ENCODE data around the gene RNF168.
"Not testable (repeated sequence)": the region's sequence is repeated elsewhere in the genome, so short reads cannot be mapped to it uniquely, and the experiment has no call there.

Gene RNF168

GRCh38 chr3:196514913-196515621 lies 11.5 kb upstream of the RNF168 start, which contains the start of gene SMCO1:
Gene SMCO1, minus strand, starts transcription at chr3:196515346. Its CDS starts 137 bp downstream, at chr3:196515209.
- no peak for DNase-seq (ENCODE audit: low spot score)

GRCh38 chr3:196514350-196514716 lies 10.8 kb upstream of the RNF168 start:
- DNase-seq (ENCODE audit: low spot score) = no peak

- DNase-seq (ENCODE audit: low spot score) = no peak
Observed at GRCh38 chr3:196513697-196514349, 10.3 kb upstream of the RNF168 start.

DNA sequence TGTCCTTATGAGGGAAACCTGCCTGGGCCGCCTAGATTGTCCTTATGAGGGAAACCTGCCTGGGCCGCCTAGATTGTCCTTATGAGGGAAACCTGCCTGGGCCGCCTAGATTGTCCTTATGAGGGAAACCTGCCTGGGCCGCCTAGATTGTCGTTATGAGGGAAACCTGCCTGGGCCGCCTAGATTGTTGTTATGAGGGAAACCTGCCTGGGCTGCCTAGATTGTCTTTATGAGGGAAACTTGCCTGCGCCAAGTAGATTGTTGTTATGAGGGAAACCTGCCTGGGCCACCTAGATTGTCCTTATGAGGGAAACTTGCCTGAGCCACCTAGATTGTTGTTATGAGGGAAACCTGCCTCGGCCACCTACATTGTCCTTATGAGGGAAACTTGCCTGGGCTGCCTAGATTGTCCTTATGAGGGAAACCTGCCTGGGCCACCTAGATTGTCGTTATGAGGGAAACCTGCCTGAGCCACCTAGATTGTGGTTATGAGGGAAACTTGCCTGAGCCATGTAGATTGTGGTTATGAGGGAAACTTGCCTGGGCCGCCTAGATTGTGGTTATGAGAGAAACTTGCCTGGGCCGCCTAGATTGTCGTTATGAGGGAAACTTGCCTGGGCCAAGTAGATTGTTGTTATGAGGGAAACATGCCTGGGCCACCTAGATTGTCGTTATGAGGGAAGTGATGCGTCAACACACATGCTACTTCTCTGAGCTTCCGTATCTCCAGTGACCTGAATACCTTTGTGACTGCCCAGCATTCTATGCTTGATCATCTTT lies 8.3 kb upstream of the RNF168 start:
- DNase-seq (ENCODE audit: low spot score) = not testable (repeated sequence)

DNA sequence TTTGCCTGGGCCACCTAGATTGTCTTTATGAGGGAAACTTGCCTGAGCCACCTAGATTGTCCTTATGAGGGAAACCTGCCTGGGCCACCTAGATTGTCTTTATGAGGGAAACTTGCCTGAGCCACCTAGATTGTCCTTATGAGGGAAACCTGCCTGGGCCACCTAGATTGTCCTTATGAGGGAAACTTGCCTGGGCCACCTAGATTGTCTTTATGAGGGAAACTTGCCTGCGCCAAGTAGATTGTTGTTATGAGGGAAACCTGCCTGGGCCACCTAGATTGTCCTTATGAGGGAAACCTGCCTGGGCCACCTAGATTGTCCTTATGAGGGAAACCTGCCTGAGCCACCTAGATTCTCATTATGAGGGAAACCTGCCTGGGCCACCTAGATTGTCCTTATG lies 7.5 kb upstream of the RNF168 start:
- DNase-seq (ENCODE audit: low spot score) = not testable (repeated sequence)

- no peak for DNase-seq (ENCODE audit: low spot score)
Observed at GRCh38 chr3:196506687-196507086, 3.1 kb upstream of the RNF168 start.

DNA sequence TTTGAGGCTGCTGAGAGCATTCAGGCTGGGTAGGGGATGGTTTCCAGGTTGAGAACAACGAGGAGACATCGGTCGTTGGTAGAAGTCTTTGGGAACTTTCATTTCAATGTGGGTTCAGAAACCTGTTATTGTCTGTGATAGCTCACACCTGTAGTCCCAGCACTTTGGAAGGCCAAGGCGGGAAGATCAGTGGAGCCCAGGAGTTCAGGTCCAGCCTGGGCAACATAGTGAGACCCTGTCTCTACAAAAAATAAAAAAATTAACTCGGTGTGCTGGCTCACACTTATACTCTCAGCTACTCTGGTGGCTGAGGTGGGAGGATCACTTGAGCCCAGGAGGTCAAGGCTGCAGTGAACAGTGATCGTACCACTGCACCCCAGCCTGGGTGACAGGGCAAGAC lies 988 bp upstream of the RNF168 start:
- no peak for DNase-seq (ENCODE audit: low spot score)

DNA sequence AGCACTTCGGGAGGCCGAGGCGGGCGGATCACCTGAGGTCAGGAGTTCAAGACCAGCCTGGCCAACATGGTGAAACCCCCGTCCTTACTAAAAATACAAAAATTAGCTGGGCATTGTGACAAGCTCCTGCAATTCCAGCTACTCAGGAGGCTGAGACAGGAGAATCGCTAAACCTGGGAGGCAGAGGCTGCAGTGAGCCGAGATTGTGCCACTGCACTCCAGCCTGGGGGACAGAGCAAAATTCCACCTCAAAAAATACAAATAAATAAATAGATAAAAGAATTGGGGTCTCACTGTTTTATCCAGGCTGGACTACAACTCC lies 470 bp upstream of the RNF168 start:
- not testable (repeated sequence) for DNase-seq (ENCODE audit: low spot score)

GRCh38 chr3:196502775-196503195 lies 783 bp downstream of the RNF168 start:
- DNase-seq (ENCODE audit: low spot score) = peak; percentile 64

GRCh38 chr3:196501316-196502044 lies 2.1 kb downstream of the RNF168 start:
- DNase-seq (ENCODE audit: low spot score) = no peak

GRCh38 chr3:196499807-196500524 lies 3.6 kb downstream of the RNF168 start:
- DNase-seq (ENCODE audit: low spot score) = no peak

DNA sequence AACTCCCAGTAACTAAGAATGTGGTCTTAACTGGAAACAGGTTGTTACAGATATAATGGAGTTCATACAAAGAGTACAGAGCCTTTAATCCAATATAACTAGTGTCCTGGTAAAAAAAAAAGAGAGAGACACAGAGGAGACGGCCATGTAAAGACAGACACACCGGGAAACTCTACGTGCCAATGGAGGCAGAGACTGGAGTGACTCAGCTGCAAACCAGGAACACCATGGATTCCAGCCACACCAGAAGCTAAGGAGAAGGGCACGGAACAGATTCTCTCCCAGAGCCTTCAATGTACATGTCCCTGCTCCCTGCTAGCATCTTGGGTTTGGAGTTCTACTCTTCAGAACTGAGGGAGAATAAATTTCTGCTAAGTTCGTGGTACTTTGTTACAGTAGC lies 4.5 kb downstream of the RNF168 start:
- DNase-seq (ENCODE audit: low spot score) = no peak

- DNase-seq (ENCODE audit: low spot score) = no peak
Observed at GRCh38 chr3:196498297-196498696, 5.3 kb downstream of the RNF168 start.

- DNase-seq (ENCODE audit: low spot score) = no peak
Observed at GRCh38 chr3:196496183-196496582, 7.4 kb downstream of the RNF168 start.

- DNase-seq (ENCODE audit: low spot score) = no peak
Observed at GRCh38 chr3:196493292-196493691, 10.3 kb downstream of the RNF168 start.

- no peak for DNase-seq (ENCODE audit: low spot score)
Observed at GRCh38 chr3:196492080-196492479, 11.5 kb downstream of the RNF168 start.

DNA sequence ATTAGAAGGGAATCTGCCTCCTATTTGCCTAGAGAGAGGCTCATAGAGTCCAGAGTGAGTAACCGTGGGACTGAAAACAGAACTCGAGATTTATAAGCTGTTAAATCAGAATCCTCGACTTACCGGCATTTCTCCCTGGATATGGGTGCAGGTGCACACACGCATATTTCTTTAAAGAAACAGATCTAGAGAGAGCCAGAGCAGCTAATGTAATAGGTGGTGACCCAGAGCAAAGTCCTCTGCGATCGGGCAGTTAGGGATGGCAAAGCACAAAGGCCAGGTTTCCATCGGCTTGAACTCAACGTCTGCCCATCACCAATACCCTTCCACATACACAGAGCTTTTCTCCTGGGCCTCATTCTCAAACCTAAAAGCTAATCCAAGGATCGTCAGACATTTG lies 13.8 kb downstream of the RNF168 start:
- DNase-seq (ENCODE audit: low spot score) = no peak

DNA sequence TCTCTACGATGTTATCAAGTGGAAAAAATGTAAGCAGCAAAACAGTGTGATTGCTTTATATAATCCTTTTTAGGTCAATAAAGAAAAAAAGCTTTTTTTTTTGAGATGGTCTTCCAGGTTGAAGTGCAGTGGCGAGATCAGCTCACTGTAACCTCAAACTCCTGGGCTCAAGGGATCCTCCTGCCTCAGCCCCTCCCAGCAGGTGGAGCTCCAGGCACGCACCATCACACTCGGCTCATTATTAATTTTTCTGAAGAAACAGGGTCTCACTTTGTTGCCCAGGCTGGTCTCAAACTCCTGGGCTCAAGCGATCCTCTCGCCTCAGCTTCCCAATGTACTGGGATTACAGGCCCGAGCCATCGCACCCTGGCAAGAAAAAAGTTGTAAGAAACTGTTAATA lies 17.3 kb downstream of the RNF168 start:
- no peak for DNase-seq (ENCODE audit: low spot score)

DNA sequence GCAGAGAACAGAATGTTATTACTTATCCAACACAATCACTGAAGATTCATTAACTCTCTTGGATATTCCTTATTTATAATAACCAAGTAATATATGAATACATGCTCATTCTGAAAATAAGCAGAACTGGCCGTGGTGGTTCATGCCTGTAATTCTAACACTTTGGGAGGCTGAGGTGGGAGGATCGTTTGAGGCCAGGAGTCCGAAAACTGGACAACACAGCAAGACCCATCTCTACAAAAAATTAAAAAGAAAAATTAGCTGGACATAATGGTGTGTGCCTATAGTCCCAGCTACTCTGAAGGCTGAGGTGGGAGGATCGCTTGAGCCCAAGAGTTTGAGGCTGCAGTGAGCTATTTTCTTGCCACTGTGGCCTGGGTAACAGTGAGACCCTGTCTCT lies 25.9 kb downstream of the RNF168 start:
- DNase-seq (ENCODE audit: low spot score) = no peak

- no peak for DNase-seq (ENCODE audit: low spot score)
Observed at GRCh38 chr3:196472286-196472685, 31.3 kb downstream of the RNF168 start.

- DNase-seq (ENCODE audit: low spot score) = no peak
Observed at GRCh38 chr3:196471551-196471950, 32.0 kb downstream of the RNF168 start.

GRCh38 chr3:196470182-196470581 lies 33.4 kb downstream of the RNF168 start:
- not testable (repeated sequence) for DNase-seq (ENCODE audit: low spot score)

Data from LoVo (cell line).